ENCODE measurements around the gene TTC9C. TPM values are rescaled to one million over a fixed set of nuclear protein-coding genes. Genes with fewer than 3 reads are reported as not detected.
"Not testable (repeated sequence)": the region's sequence is repeated elsewhere in the genome, so short reads cannot be mapped to it uniquely, and the experiment has no call there.

Gene TTC9C
- total RNA-seq = 25.6 TPM

- peak within 1 kb of the TSS; percentile 93 for H3K27ac ChIP-seq (ENCODE audit: low read depth, low read length)
- H3K9ac ChIP-seq (ENCODE audit: low read depth in 1 of 3, low read length in 3 of 3) = peak within 1 kb of the TSS; percentile 93 to 98 (median 97)
- peaks cover 33 to 55% (median 39%) of the 10 kb centered on the region in 3 donors for H3K4me1 ChIP-seq (ENCODE audit: control insufficient read depth in 3 of 3, insufficient read depth in 3 of 3, low read length in 3 of 3)
- no peaks in the 10 kb centered on the region for H3K27me3 ChIP-seq (ENCODE audit: control insufficient read depth in 3 of 3, insufficient read depth in 3 of 3, low read length in 3 of 3)
- no peaks in the 10 kb centered on the region for H3K9me3 ChIP-seq (ENCODE audit: control insufficient read depth in 3 of 3, low read length in 3 of 3)
- H3K4me3 ChIP-seq (ENCODE audit: low read length in 3 of 3) = peak within 1 kb of the TSS; percentile 88 to 99 (median 98)
- H3K36me3 ChIP-seq (ENCODE audit: control insufficient read depth in 3 of 3, insufficient read depth in 3 of 3, low read length in 3 of 3) = peaks cover 11 to 19% (median 12%) of the 10 kb centered on the region in 3 donors
Observed at GRCh38 chr11:62728171-62728988, at the start of gene TTC9C. Gene TTC9C (plus strand): TSS chr11:62728486. CDS start chr11:62728849, 363 bp downstream.

GRCh38 chr11:62678770-62679696, 49.3 kb upstream of the TTC9C start, which contains the start of gene UBXN1:
Gene UBXN1 (minus strand): TSS chr11:62679073. CDS start chr11:62678923, 150 bp downstream.
- H3K9ac ChIP-seq (ENCODE audit: low read depth in 1 of 3, low read length in 3 of 3) = peak within 1 kb of the TSS; percentile 91 to 99 (median 97)
- H3K36me3 ChIP-seq (ENCODE audit: control insufficient read depth in 3 of 3, insufficient read depth in 3 of 3, low read length in 3 of 3) = peaks cover 14 to 27% (median 16%) of the 10 kb centered on the region in 3 donors
- H3K4me1 ChIP-seq (ENCODE audit: control insufficient read depth in 3 of 3, insufficient read depth in 3 of 3, low read length in 3 of 3) = peaks cover 24 to 38% (median 29%) of the 10 kb centered on the region in 3 donors
- no peaks in the 10 kb centered on the region for H3K9me3 ChIP-seq (ENCODE audit: control insufficient read depth in 3 of 3, low read length in 3 of 3)
- H3K4me3 ChIP-seq (ENCODE audit: low read length in 3 of 3) = peak within 1 kb of the TSS; percentile 78 to 96 (median 93)
- peak within 1 kb of the TSS; percentile 80 for H3K27ac ChIP-seq (ENCODE audit: low read depth, low read length)
- no peaks in the 10 kb centered on the region for H3K27me3 ChIP-seq (ENCODE audit: control insufficient read depth in 3 of 3, insufficient read depth in 3 of 3, low read length in 3 of 3)

- H3K36me3 ChIP-seq (ENCODE audit: control insufficient read depth in 3 of 3, insufficient read depth in 3 of 3, low read length in 3 of 3) = peaks cover 14 to 20% (median 16%) of the 10 kb centered on the region in 3 donors
- H3K27ac ChIP-seq (ENCODE audit: low read depth, low read length) = no peak overlapping the region
- H3K4me3 ChIP-seq (ENCODE audit: low read length in 3 of 3) = peak overlapping the region in 1 of 3 donors; percentile 14
- H3K9me3 ChIP-seq (ENCODE audit: control insufficient read depth in 3 of 3, low read length in 3 of 3) = no peaks in the 10 kb centered on the region
- H3K4me1 ChIP-seq (ENCODE audit: control insufficient read depth in 3 of 3, insufficient read depth in 3 of 3, low read length in 3 of 3) = peaks cover 24 to 38% (median 29%) of the 10 kb centered on the region in 3 donors
- H3K27me3 ChIP-seq (ENCODE audit: control insufficient read depth in 3 of 3, insufficient read depth in 3 of 3, low read length in 3 of 3) = no peaks in the 10 kb centered on the region
- H3K9ac ChIP-seq (ENCODE audit: low read depth in 1 of 3, low read length in 3 of 3) = no peak overlapping the region
Observed at GRCh38 chr11:62680825-62681240, 47.5 kb upstream of the TTC9C start.

GRCh38 chr11:62682518-62682917, 45.8 kb upstream of the TTC9C start:
- no peaks in the 10 kb centered on the region for H3K9me3 ChIP-seq (ENCODE audit: control insufficient read depth in 3 of 3, low read length in 3 of 3)
- no peak overlapping the region for H3K27ac ChIP-seq (ENCODE audit: low read depth, low read length)
- H3K36me3 ChIP-seq (ENCODE audit: control insufficient read depth in 3 of 3, insufficient read depth in 3 of 3, low read length in 3 of 3) = peaks cover 6 to 7% (median 6%) of the 10 kb centered on the region in 3 donors
- peaks cover 0 to 1% (median 0%) of the 10 kb centered on the region in 3 donors for H3K27me3 ChIP-seq (ENCODE audit: control insufficient read depth in 3 of 3, insufficient read depth in 3 of 3, low read length in 3 of 3)
- no peak overlapping the region for H3K4me3 ChIP-seq (ENCODE audit: low read length in 3 of 3)
- H3K9ac ChIP-seq (ENCODE audit: low read depth in 1 of 3, low read length in 3 of 3) = no peak overlapping the region
- H3K4me1 ChIP-seq (ENCODE audit: control insufficient read depth in 3 of 3, insufficient read depth in 3 of 3, low read length in 3 of 3) = peaks cover 9 to 23% (median 18%) of the 10 kb centered on the region in 3 donors

- H3K4me3 ChIP-seq (ENCODE audit: low read length in 3 of 3) = peak overlapping the region; percentile 11 to 66 (median 35)
- no peak overlapping the region for H3K27ac ChIP-seq (ENCODE audit: low read depth, low read length)
- H3K27me3 ChIP-seq (ENCODE audit: control insufficient read depth in 3 of 3, insufficient read depth in 3 of 3, low read length in 3 of 3) = peaks cover 0 to 13% (median 8%) of the 10 kb centered on the region in 3 donors
- peaks cover 14 to 24% (median 21%) of the 10 kb centered on the region in 3 donors for H3K4me1 ChIP-seq (ENCODE audit: control insufficient read depth in 3 of 3, insufficient read depth in 3 of 3, low read length in 3 of 3)
- H3K9ac ChIP-seq (ENCODE audit: low read depth in 1 of 3, low read length in 3 of 3) = peak overlapping the region in 1 of 3 donors; percentile 46
- no peaks in the 10 kb centered on the region for H3K9me3 ChIP-seq (ENCODE audit: control insufficient read depth in 3 of 3, low read length in 3 of 3)
- H3K36me3 ChIP-seq (ENCODE audit: control insufficient read depth in 3 of 3, insufficient read depth in 3 of 3, low read length in 3 of 3) = peaks cover 21 to 22% (median 21%) of the 10 kb centered on the region in 3 donors
Observed at GRCh38 chr11:62687508-62688396, 40.5 kb upstream of the TTC9C start.

GRCh38 chr11:62688491-62688890, 39.8 kb upstream of the TTC9C start:
- H3K4me3 ChIP-seq (ENCODE audit: low read length in 3 of 3) = peak overlapping the region; percentile 11 to 66 (median 35)
- H3K27ac ChIP-seq (ENCODE audit: low read depth, low read length) = no peak overlapping the region
- H3K9me3 ChIP-seq (ENCODE audit: control insufficient read depth in 3 of 3, low read length in 3 of 3) = no peaks in the 10 kb centered on the region
- peaks cover 24 to 27% (median 26%) of the 10 kb centered on the region in 3 donors for H3K36me3 ChIP-seq (ENCODE audit: control insufficient read depth in 3 of 3, insufficient read depth in 3 of 3, low read length in 3 of 3)
- H3K27me3 ChIP-seq (ENCODE audit: control insufficient read depth in 3 of 3, insufficient read depth in 3 of 3, low read length in 3 of 3) = peaks cover 0 to 13% (median 8%) of the 10 kb centered on the region in 3 donors
- peaks cover 14 to 24% (median 21%) of the 10 kb centered on the region in 3 donors for H3K4me1 ChIP-seq (ENCODE audit: control insufficient read depth in 3 of 3, insufficient read depth in 3 of 3, low read length in 3 of 3)
- H3K9ac ChIP-seq (ENCODE audit: low read depth in 1 of 3, low read length in 3 of 3) = peak overlapping the region in 1 of 3 donors; percentile 46

- Histone ChIP-seq H3K9me3 (ENCODE audit: control insufficient read depth in 3 of 3, low read length in 3 of 3) (no peaks in the 10 kb centered on the region), H3K27me3 (ENCODE audit: control insufficient read depth in 3 of 3, insufficient read depth in 3 of 3, low read length in 3 of 3) (peaks cover 0 to 13% (median 8%) of the 10 kb centered on the region in 3 donors), H3K36me3 (ENCODE audit: control insufficient read depth in 3 of 3, insufficient read depth in 3 of 3, low read length in 3 of 3) (peaks cover 24 to 28% (median 26%) of the 10 kb centered on the region in 3 donors), H3K9ac (ENCODE audit: low read depth in 1 of 3, low read length in 3 of 3) (peak within 1 kb of the TSS; percentile 32 to 73 (median 54)), H3K27ac (ENCODE audit: low read depth, low read length) (peak within 1 kb of the TSS; percentile 54), H3K4me1 (ENCODE audit: control insufficient read depth in 3 of 3, insufficient read depth in 3 of 3, low read length in 3 of 3) (peaks cover 17 to 29% (median 24%) of the 10 kb centered on the region in 3 donors), H3K4me3 (ENCODE audit: low read length in 3 of 3) (peak within 1 kb of the TSS; percentile 50 to 66 (median 64))
Observed at GRCh38 chr11:62689421-62690183, 38.7 kb upstream of the TTC9C start, which contains the start of gene LRRN4CL. Gene LRRN4CL (minus strand): TSS chr11:62689530. CDS start chr11:62688508, 1,022 bp downstream.

- not testable (repeated sequence) for H3K27ac ChIP-seq (ENCODE audit: low read depth, low read length)
Observed at GRCh38 chr11:62693624-62694023, 34.7 kb upstream of the TTC9C start.

More at GRCh38 chr11:62693624-62694023, 34.7 kb upstream of the TTC9C start:
- H3K9me3 ChIP-seq (ENCODE audit: control insufficient read depth in 3 of 3, low read length in 3 of 3); H3K9ac ChIP-seq (ENCODE audit: low read depth in 1 of 3, low read length in 3 of 3); H3K4me3 ChIP-seq (ENCODE audit: low read length in 3 of 3); H3K27me3 ChIP-seq (ENCODE audit: control insufficient read depth in 3 of 3, insufficient read depth in 3 of 3, low read length in 3 of 3): not testable (repeated sequence)
- Histone ChIP-seq H3K4me1 (ENCODE audit: control insufficient read depth in 3 of 3, insufficient read depth in 3 of 3, low read length in 3 of 3) (peaks cover 21 to 30% (median 29%) of the 10 kb centered on the region in 3 donors), H3K36me3 (ENCODE audit: control insufficient read depth in 3 of 3, insufficient read depth in 3 of 3, low read length in 3 of 3) (peaks cover 24 to 28% (median 26%) of the 10 kb centered on the region in 3 donors)

All from skeletal muscle tissue (tissue), 4 donors.